PC-9 (cell line): ENCODE measurements around the gene IFNB1. TPM values are rescaled to one million over a fixed set of nuclear protein-coding genes. Genes with fewer than 3 reads are reported as not detected.

ENCODE experiments used
- BruUV-seq: library from RNA; stranded (reverse); fragments of 400-500 nt; replicated peaks from 2 replicates; lab custom pipeline; 2021; lab: Mats Ljungman, UMichigan
- CTCF ChIA-PET: fragments of 300-600 bp; sonication (Branson Sonifier 250); formaldehyde crosslinking; loops from one replicate; lab custom pipeline; 2022; ENCODE audit warnings: antibody characterized with exemption; lab: Charles Lee
- POLR2A ChIA-PET: fragments of 300-600 bp; sonication (Branson Sonifier 250); formaldehyde crosslinking; loops from one replicate; lab custom pipeline; 2022; ENCODE audit warnings: antibody characterized with exemption; ENCODE audit not compliant: unreplicated experiment; lab: Charles Lee
- DNase-seq, 2 experiments: peaks; one replicate each; pipeline versions ENCODE4 v3.0.0 to v3.0.0-alpha.2; 2015 to 2022; ENCODE audit warnings: mixed read lengths in 1 of 2
- H2AFZ ChIP-seq: fragments of 200-600 bp; sonication (generic); 2 replicates; pipeline ENCODE4 v1.8.1; 2017; ENCODE audit warnings: antibody characterized with exemption
- H3F3A ChIP-seq: fragments of 200-600 bp; sonication (generic); 2 replicates; pipeline ENCODE4 v1.8.1; 2017; ENCODE audit warnings: antibody characterized with exemption, mild to moderate bottlenecking, low read depth; ENCODE audit not compliant: insufficient read depth
- H3K27ac ChIP-seq: fragments of 200-600 bp; sonication (generic); 2 replicates; pipeline ENCODE4 v1.6.1; 2016; ENCODE audit warnings: mixed run types
- H3K27me3 ChIP-seq: fragments of 200-600 bp; sonication (generic); 2 replicates; pipeline ENCODE4 v1.6.1; 2016; ENCODE audit warnings: low read depth, mixed run types; ENCODE audit not compliant: insufficient read depth
- H3K36me3 ChIP-seq: fragments of 200-600 bp; sonication (generic); 2 replicates; pipeline ENCODE4 v1.6.1; 2016; ENCODE audit warnings: low read depth, mixed run types
- H3K4me1 ChIP-seq: fragments of 200-600 bp; sonication (generic); replicated peaks from 2 replicates; pipeline ENCODE4 v1.6.1; 2016; ENCODE audit warnings: mixed run types; ENCODE audit not compliant: insufficient read depth
- H3K4me2 ChIP-seq: fragments of 200-600 bp; sonication (generic); 2 replicates; pipeline ENCODE4 v1.6.1; 2017; ENCODE audit warnings: mixed run types
- H3K4me3 ChIP-seq: fragments of 200-600 bp; sonication (generic); 2 replicates; pipeline ENCODE4 v1.6.1; 2016; ENCODE audit warnings: mixed run types
- H3K79me2 ChIP-seq: fragments of 200-600 bp; sonication (generic); 2 replicates; pipeline ENCODE4 v1.6.1; 2017; ENCODE audit warnings: low read depth, mixed run types
- H3K9me2 ChIP-seq: fragments of 200-600 bp; sonication (generic); 2 replicates; pipeline ENCODE4 v1.8.1; 2017; ENCODE audit warnings: mild to moderate bottlenecking; ENCODE audit not compliant: insufficient read depth
- H3K9me3 ChIP-seq: fragments of 200-600 bp; sonication (generic); 2 replicates; pipeline ENCODE4 v1.8.1; 2016; ENCODE audit warnings: low read depth; ENCODE audit not compliant: insufficient read depth
- H4K20me1 ChIP-seq: fragments of 200-600 bp; sonication (generic); 2 replicates; pipeline ENCODE4 v1.8.1; 2017; ENCODE audit not compliant: insufficient read depth
- EZH2 ChIP-seq: fragments of 200-600 bp; sonication (generic); IDR thresholded peaks from 2 replicates; pipeline ENCODE4 v1.8.0; 2017; ENCODE audit warnings: antibody characterized with exemption, low read depth
- intact Hi-C: fragments of 100-400 bp; cut with micrococcal nuclease; formaldehyde crosslinking; loops from one replicate; pipeline ENCODE4 v1.10.0; 2022; ENCODE audit not compliant: unreplicated experiment
- total RNA-seq: library from RNA; stranded (reverse); gene quantifications from 2 replicates; pipeline ENCODE4 v1.2.3, GENCODE V29; 2021
- TF ChIP-seq, protein P1 (sequence below): fragments of 200-600 bp; sonication (generic); conservative IDR thresholded peaks from 2 replicates; pipeline ENCODE4 v1.6.1; 2017; ENCODE audit warnings: mixed run types, antibody characterized with exemption, mild to moderate bottlenecking, moderate library complexity

Gene IFNB1
- total RNA-seq, 1 experiment from 2014 or later: not detected

DNA sequence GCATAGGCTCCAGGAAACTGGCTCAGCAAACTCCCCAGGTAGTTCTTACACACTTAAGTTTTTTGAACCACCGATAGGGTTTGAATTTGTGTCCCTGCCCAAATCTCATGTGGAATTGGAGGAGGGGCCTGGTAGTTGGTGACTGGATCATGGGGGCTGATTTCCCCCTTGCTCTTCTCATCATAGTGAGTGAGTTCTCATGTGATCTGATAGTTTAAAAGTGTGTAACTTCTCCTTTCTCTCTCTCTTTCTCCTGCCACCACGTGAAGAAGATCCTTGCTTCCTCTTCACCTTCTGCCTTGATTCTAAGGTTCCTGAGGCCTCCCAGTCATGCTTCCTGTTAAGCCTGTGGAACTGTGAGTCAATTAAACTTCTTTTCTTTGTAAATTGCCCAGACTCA is 23.9 kb downstream of the IFNB1 start:
- CTCF ChIA-PET: no interaction called here
- POLR2A ChIA-PET: no interaction called here
- no peaks in the 10 kb centered on the region for H3F3A ChIP-seq
- no peak overlapping the region for H3K4me2 ChIP-seq
- DNase-seq: no peak
- no peaks in the 10 kb centered on the region for H3K36me3 ChIP-seq
- no peaks in the 10 kb centered on the region for H3K79me2 ChIP-seq
- no peaks in the 10 kb centered on the region for H4K20me1 ChIP-seq
- intact Hi-C loops: no loop called here
- H3K9me3 ChIP-seq: no peaks in the 10 kb centered on the region; the same call in 1 of the 2 replicates
- BruUV-seq: no TSS peak
- H2AFZ ChIP-seq: no peak overlapping the region
- H3K27ac ChIP-seq: no peak overlapping the region
- no peak overlapping the region for H3K4me3 ChIP-seq
- H3K9me2 ChIP-seq: no peaks in the 10 kb centered on the region
- TF ChIP-seq EZH2: no peak
- TF ChIP-seq, protein P1, sequence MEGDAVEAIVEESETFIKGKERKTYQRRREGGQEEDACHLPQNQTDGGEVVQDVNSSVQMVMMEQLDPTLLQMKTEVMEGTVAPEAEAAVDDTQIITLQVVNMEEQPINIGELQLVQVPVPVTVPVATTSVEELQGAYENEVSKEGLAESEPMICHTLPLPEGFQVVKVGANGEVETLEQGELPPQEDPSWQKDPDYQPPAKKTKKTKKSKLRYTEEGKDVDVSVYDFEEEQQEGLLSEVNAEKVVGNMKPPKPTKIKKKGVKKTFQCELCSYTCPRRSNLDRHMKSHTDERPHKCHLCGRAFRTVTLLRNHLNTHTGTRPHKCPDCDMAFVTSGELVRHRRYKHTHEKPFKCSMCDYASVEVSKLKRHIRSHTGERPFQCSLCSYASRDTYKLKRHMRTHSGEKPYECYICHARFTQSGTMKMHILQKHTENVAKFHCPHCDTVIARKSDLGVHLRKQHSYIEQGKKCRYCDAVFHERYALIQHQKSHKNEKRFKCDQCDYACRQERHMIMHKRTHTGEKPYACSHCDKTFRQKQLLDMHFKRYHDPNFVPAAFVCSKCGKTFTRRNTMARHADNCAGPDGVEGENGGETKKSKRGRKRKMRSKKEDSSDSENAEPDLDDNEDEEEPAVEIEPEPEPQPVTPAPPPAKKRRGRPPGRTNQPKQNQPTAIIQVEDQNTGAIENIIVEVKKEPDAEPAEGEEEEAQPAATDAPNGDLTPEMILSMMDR: no peak
- no peaks in the 10 kb centered on the region for H3K27me3 ChIP-seq
- no peaks in the 10 kb centered on the region for H3K4me1 ChIP-seq

DNA sequence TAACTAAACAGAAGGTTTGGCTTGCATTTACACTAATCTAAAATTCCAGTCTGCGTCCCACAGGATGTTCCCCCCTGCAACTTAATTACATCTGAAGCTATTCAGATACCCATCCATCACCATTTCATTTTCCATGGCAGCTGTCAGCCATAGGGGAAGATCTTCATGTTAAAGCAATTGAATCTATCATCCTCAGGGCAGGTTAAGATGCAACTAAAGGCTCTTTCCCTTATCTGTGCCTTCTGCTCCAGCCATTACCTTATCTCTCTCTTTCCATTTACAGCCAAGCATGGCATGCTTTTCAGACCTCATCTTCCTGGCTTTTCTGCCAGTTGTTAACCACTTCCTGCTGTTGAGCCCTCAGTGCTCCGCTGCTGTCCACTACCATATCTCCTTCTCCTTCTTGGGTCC is 30.5 kb downstream of the IFNB1 start:
- no peaks in the 10 kb centered on the region for H3K79me2 ChIP-seq
- intact Hi-C loops: no loop called here

DNA sequence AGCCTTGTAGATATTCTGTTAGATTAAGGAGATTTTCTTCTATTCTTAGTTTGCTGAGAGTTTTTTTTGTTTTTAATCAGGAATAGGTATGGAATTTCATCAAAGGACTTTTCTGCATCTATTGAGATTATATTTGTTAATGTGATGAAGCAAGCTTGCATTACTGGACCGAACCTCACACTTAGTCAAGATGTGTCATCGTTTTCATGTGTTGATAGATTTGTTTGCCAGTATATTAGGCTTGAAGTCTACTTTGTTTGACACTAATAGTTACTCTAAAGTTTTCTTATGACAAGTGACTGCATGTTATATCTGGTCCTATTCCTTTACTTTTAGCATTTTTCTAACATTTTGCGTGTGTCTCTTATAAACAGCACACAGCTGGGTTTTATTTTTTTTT is 33.9 kb downstream of the IFNB1 start:
- no TSS peak for BruUV-seq
- Histone ChIP-seq H3K9me3 (no peaks in the 10 kb centered on the region), H3K9me2 (no peaks in the 10 kb centered on the region), H3K4me3 (no peak overlapping the region), H3F3A (no peaks in the 10 kb centered on the region), H4K20me1 (no peaks in the 10 kb centered on the region), H3K4me2 (no peak overlapping the region), H3K27me3 (no peaks in the 10 kb centered on the region), H3K79me2 (no peaks in the 10 kb centered on the region), H3K4me1 (no peaks in the 10 kb centered on the region), H2AFZ (no peak overlapping the region), H3K27ac (no peak overlapping the region), H3K36me3 (no peaks in the 10 kb centered on the region)
- no peak for DNase-seq
- ChIA-PET CTCF (no interaction called here), POLR2A (no interaction called here)
- intact Hi-C loops: no loop called here
- TF ChIP-seq EZH2: no peak
- TF ChIP-seq, protein P1: no peak

More for the DNA sequence above, 30.5 kb downstream of the IFNB1 start:
- H3K4me1 ChIP-seq: no peaks in the 10 kb centered on the region
- H3K36me3 ChIP-seq: no peaks in the 10 kb centered on the region
- no peaks in the 10 kb centered on the region for H3F3A ChIP-seq
- no peak overlapping the region for H2AFZ ChIP-seq
- H3K4me2 ChIP-seq: no peak overlapping the region
- DNase-seq: no peak
- TF ChIP-seq EZH2: no peak
- TF ChIP-seq, protein P1: no peak
- H4K20me1 ChIP-seq: no peaks in the 10 kb centered on the region
- H3K27ac ChIP-seq: no peak overlapping the region
- BruUV-seq: no TSS peak
- CTCF ChIA-PET: no interaction called here
- H3K4me3 ChIP-seq: no peak overlapping the region
- POLR2A ChIA-PET: no interaction called here
- no peaks in the 10 kb centered on the region for H3K9me2 ChIP-seq
- H3K9me3 ChIP-seq: no peaks in the 10 kb centered on the region
- H3K27me3 ChIP-seq: no peaks in the 10 kb centered on the region
